Measurements from ENCODE around the gene RBBP8NL. TPM values are rescaled to one million over a fixed set of nuclear protein-coding genes. Genes with fewer than 3 reads are reported as not detected.

RBBP8NL gene
- total and polyA plus RNA-seq, 2 of the 8 experiments (the other 6 are each of a cell fraction or from before 2014, with no cell fraction given), result 0.43 to 0.48 TPM

- H3K23me2 ChIP-seq (ENCODE audit: low read depth, low read length), result peaks cover 11% of the 10 kb centered on the region; the same call in 1 of the 2 replicates
- H2BK5ac ChIP-seq (ENCODE audit: low read depth, low read length), result no peak overlapping the region
- no peak overlapping the region for H3K23ac ChIP-seq (ENCODE audit: insufficient read length)
- H3K79me1 ChIP-seq (ENCODE audit: low read depth, low read length), result peaks cover 10% of the 10 kb centered on the region
- H4K5ac ChIP-seq (ENCODE audit: insufficient read length, low read depth, low read length), result no peak overlapping the region
- H4K91ac ChIP-seq (replicated peaks; ENCODE audit: insufficient read length, low read length), result no peak overlapping the region
- no peak overlapping the region for H3K4ac ChIP-seq (replicated peaks; ENCODE audit: insufficient read length, low read depth, low read length)
- peaks cover 0 to 8% (median 2%) of the 10 kb centered on the region in 4 experiments; a peak in 5 of 7 replicates for H3K4me1 ChIP-seq (replicated peaks in 1 of 4; ENCODE audit: control insufficient read depth in 3 of 4, insufficient read depth in 4 of 4, low read length in 3 of 4)
- FAIRE-seq (no peak), DNase-seq (ENCODE audit: low read depth in 1 of 2, low spot score in 2 of 2) (no peak)
- H4K20me1 ChIP-seq (replicated peaks in 1 of 2; ENCODE audit: control insufficient read depth in 1 of 2, insufficient read depth in 2 of 2, low read length in 2 of 2), result peaks cover 8 to 19% of the 10 kb centered on the region in 2 experiments
- no peak overlapping the region for H3K14ac ChIP-seq (ENCODE audit: insufficient read length)
- H3K56ac ChIP-seq (replicated peaks; ENCODE audit: insufficient read length, low read depth, low read length), result no peak overlapping the region
- H2BK120ac ChIP-seq (replicated peaks; ENCODE audit: low read depth, low read length), result no peak overlapping the region
- H3K9me3 ChIP-seq (ENCODE audit: insufficient read depth in 2 of 2, low read depth in 1 of 2, low read length in 1 of 2), result no peaks in the 10 kb centered on the region
- H3K27ac ChIP-seq (ENCODE audit: low read depth, low read length), result no peak overlapping the region
- no peak overlapping the region for H2BK12ac ChIP-seq (ENCODE audit: low read depth, low read length)
- H4K8ac ChIP-seq (ENCODE audit: extremely low read depth, insufficient read depth, low read length), result no peak overlapping the region
- no peak overlapping the region for H2BK20ac ChIP-seq (ENCODE audit: low read length)
- H3K9ac ChIP-seq (replicated peaks in 1 of 4; ENCODE audit: extremely low read depth in 1 of 4, low read depth in 3 of 4, low read length in 3 of 4), result no peak overlapping the region
- TF ChIP-seq RBBP5 (IDR thresholded peaks at IDR 0.05; ENCODE audit: borderline replicate concordance, low read depth, low read length) (no peak), SIX5 (IDR thresholded peaks at IDR 0.05; ENCODE audit: low read depth, low read length) (no peak), POLR2AphosphoS5 (IDR thresholded peaks at IDR 0.05; ENCODE audit: low read depth, low read length) (peak; percentile 74; the same call in 1 of the 2 replicates), POU5F1 (IDR thresholded peaks at IDR 0.05; ENCODE audit: low read depth, low read length) (no peak), POLR2A (IDR thresholded peaks at IDR 0.05; ENCODE audit: control extremely low read depth in 1 of 2, low read depth in 2 of 2, low read length in 2 of 2) (peak; percentile 14 to 26; a peak in 2 of 3 replicates), NRF1 (IDR thresholded peaks at IDR 0.05; ENCODE audit: low read depth, low read length) (no peak), BACH1 (IDR thresholded peaks at IDR 0.05; ENCODE audit: low read length) (no peak), SP1 (IDR thresholded peaks at IDR 0.05; ENCODE audit: low read depth, low read length) (no peak), ATF3 (IDR thresholded peaks at IDR 0.05; ENCODE audit: insufficient read depth, low read depth, low read length) (no peak)
- H2BK15ac ChIP-seq (ENCODE audit: low read length), result no peak overlapping the region
- peaks cover 4 to 34% of the 10 kb centered on the region in 2 experiments; a peak in 3 of 4 replicates for H3K79me2 ChIP-seq (ENCODE audit: control insufficient read depth in 1 of 2, insufficient read depth in 2 of 2, low read length in 2 of 2)
- ChIA-PET POLR2A (ENCODE audit: partially characterized antibody) (interaction anchor here (0.6 to 9.0 kb wide), 18 partner anchors 9 to 91 kb away, joined by 3 to 176 read pairs (median 6); partner anchors contain the start of genes ADRM1 and LAMA5), CTCF (ENCODE audit: partially characterized antibody) (interaction anchor here (0.8 to 9.6 kb wide), 4 partner anchors 13 to 84 kb away, joined by 3 to 103 read pairs (median 3); no protein-coding TSS in a partner anchor)
- no peak overlapping the region for H2AK5ac ChIP-seq (ENCODE audit: low read depth, low read length)
- peaks cover 18 to 24% (median 21%) of the 10 kb centered on the region in 4 experiments for H3K36me3 ChIP-seq (ENCODE audit: control insufficient read depth in 2 of 4, insufficient read depth in 4 of 4, low read length in 3 of 4)
- no peak overlapping the region for H3K18ac ChIP-seq (ENCODE audit: extremely low read depth, low read length)
- WGBS, 2 experiments (ENCODE audit: extremely low coverage in 1 of 2, insufficient coverage in 1 of 2, insufficient read length in 1 of 2, insufficient replicate concordance in 2 of 2, low coverage in 1 of 2, low lambda C conversion rate in 2 of 2, missing lambda C conversion rate in 1 of 2), result 80% methylated on average over 5 of the region's 5 CpGs; no CpG with 5 or more reads in 1 of the 2 experiments
- H3K4me2 ChIP-seq (ENCODE audit: insufficient read depth in 1 of 2, low read depth in 2 of 2, low read length in 2 of 2), result no peak overlapping the region
- H3K27me3 ChIP-seq (replicated peaks in 1 of 4; ENCODE audit: control insufficient read depth in 3 of 4, extremely low read depth in 1 of 4, insufficient read depth in 3 of 4, low read length in 3 of 4), result no peaks in the 10 kb centered on the region
- H2AFZ ChIP-seq (ENCODE audit: low read length), result no peak overlapping the region
- no peak overlapping the region for H3K4me3 ChIP-seq (ENCODE audit: extremely low read depth in 1 of 4, insufficient read depth in 2 of 4, low read depth in 3 of 4, low read length in 4 of 4)
Measured at GRCh38 chr20:62389601-62390087, 37.7 kb downstream of the RBBP8NL start.

All from H1 (cell line).